BLaER1 (cell line): ENCODE results near the gene ZNF490.
"Not testable (repeated sequence)": the region's sequence is repeated elsewhere in the genome, so short reads cannot be mapped to it uniquely, and the experiment has no call there.

ENCODE experiments used
- H3K27ac ChIP-seq: shearing (Covaris generic); formaldehyde crosslinking; 2 replicates; pipeline ENCODE4 v1.8.1; 2022
- H3K27me3 ChIP-seq: shearing (Covaris generic); formaldehyde crosslinking; 2 replicates; pipeline ENCODE4 v1.8.1; 2022
- H3K36me3 ChIP-seq: shearing (Covaris generic); formaldehyde crosslinking; 2 replicates; pipeline ENCODE4 v1.8.1; 2022
- H3K4me1 ChIP-seq: shearing (Covaris generic); formaldehyde crosslinking; 2 replicates; pipeline ENCODE4 v1.8.1; 2022
- H3K4me2 ChIP-seq: shearing (Covaris generic); formaldehyde crosslinking; 2 replicates; pipeline ENCODE4 v1.8.1; 2022
- H3K4me3 ChIP-seq: shearing (Covaris generic); formaldehyde crosslinking; 2 replicates; pipeline ENCODE4 v1.8.1; 2022
- H3K9ac ChIP-seq: shearing (Covaris generic); formaldehyde crosslinking; 2 replicates; pipeline ENCODE4 v1.8.1; 2022
- H3K9me3 ChIP-seq: shearing (Covaris generic); formaldehyde crosslinking; 2 replicates; pipeline ENCODE4 v1.8.1; 2022
- H4K20me1 ChIP-seq: shearing (Covaris generic); formaldehyde crosslinking; 2 replicates; pipeline ENCODE4 v1.8.1; 2022
- Cebpa-rat ChIP-seq: shearing (Covaris generic); IDR thresholded peaks from 2 replicates; pipeline ENCODE4 v1.8.1; 2022

ZNF490 gene

DNA sequence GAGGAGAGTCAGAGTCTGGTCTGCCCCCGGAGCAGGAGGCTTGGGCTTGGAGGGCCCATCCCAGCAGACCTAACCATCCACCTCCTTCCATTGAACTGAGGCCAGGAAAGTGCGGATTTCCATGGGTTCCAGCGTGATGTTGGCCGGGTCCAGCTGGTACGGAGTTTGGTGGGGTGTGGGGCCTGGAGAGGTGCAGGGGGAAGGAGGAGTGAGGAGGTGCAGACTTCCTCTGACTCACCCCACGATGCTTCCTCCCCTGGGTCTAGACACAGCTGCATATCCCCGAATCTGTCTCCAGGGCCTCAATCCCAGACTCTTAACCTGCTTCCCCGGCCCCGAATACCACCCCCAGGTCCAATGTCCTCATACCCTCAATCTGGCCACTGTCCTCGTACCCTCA, 35.9 kb upstream of the ZNF490 start:
- no peak for TF ChIP-seq Cebpa-rat
- no peak overlapping the region for H3K27ac ChIP-seq

DNA sequence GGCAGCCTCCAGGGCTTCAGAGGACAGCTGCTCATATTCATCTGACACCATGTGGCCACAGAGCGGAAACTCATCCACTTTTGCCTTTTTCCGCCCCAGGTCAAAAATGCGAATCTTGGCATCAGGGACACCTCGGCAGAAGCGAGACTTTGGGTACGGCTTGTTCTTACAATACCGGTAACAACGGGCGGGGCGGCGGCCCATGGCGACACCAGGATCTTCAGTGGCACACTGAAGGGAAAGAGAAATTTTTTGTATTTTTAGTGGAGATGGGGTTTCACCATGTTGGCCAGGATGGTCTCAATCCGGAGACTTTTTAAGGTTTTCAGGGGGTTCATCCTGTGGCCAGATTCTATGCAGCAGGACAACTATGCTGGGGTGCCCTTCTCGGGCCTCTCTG, 33.1 kb upstream of the ZNF490 start:
- H4K20me1 ChIP-seq, H3K9me3 ChIP-seq, H3K4me3 ChIP-seq, H3K27me3 ChIP-seq, H3K9ac ChIP-seq, H3K4me2 ChIP-seq, H3K27ac ChIP-seq: not testable (repeated sequence)
- peaks cover 37% of the 10 kb centered on the region for H3K36me3 ChIP-seq
- peaks cover 22% of the 10 kb centered on the region for H3K4me1 ChIP-seq

More for the DNA sequence above, 35.9 kb upstream of the ZNF490 start:
- Histone ChIP-seq H3K36me3 (peaks cover 57% of the 10 kb centered on the region), H3K4me2 (peak overlapping the region; percentile 25), H3K4me1 (peaks cover 13% of the 10 kb centered on the region), H3K9ac (0 out of 2 replicates have a peak overlapping the region, but pooled peaks have one; percentile 24), H3K27me3 (no peaks in the 10 kb centered on the region), H3K4me3 (no peak overlapping the region), H3K9me3 (no peaks in the 10 kb centered on the region), H4K20me1 (no peaks in the 10 kb centered on the region)

- Histone ChIP-seq H3K9me3 (no peaks in the 10 kb centered on the region), H3K4me1 (peaks cover 22% of the 10 kb centered on the region), H4K20me1 (no peaks in the 10 kb centered on the region), H3K27ac (no peak overlapping the region), H3K4me2 (no peak overlapping the region), H3K27me3 (no peaks in the 10 kb centered on the region), H3K36me3 (peaks cover 29% of the 10 kb centered on the region), H3K4me3 (no peak overlapping the region), H3K9ac (no peak overlapping the region)
- TF ChIP-seq Cebpa-rat: no peak
Measured at GRCh38 chr19:12642506-12642905, 31.9 kb upstream of the ZNF490 start.

GRCh38 chr19:12641456-12641855, 30.8 kb upstream of the ZNF490 start:
- no peaks in the 10 kb centered on the region for H3K27me3 ChIP-seq
- H3K36me3 ChIP-seq: peaks cover 30% of the 10 kb centered on the region
- no peaks in the 10 kb centered on the region for H3K9me3 ChIP-seq
- no peaks in the 10 kb centered on the region for H4K20me1 ChIP-seq
- no peak overlapping the region for H3K4me2 ChIP-seq
- no peak overlapping the region for H3K9ac ChIP-seq
- no peak for TF ChIP-seq Cebpa-rat
- H3K4me1 ChIP-seq: peaks cover 11% of the 10 kb centered on the region
- H3K27ac ChIP-seq: no peak overlapping the region
- H3K4me3 ChIP-seq: no peak overlapping the region

GRCh38 chr19:12639901-12640613, 29.4 kb upstream of the ZNF490 start:
- Histone ChIP-seq H3K9me3 (no peaks in the 10 kb centered on the region), H4K20me1 (no peaks in the 10 kb centered on the region), H3K4me2 (peak overlapping the region; percentile 79), H3K4me3 (peak overlapping the region; percentile 40), H3K4me1 (peaks cover 10% of the 10 kb centered on the region), H3K27ac (peak overlapping the region; percentile 52), H3K9ac (peak overlapping the region; percentile 60), H3K27me3 (no peaks in the 10 kb centered on the region), H3K36me3 (peaks cover 17% of the 10 kb centered on the region; the same call in 1 of the 2 replicates)
- no peak for TF ChIP-seq Cebpa-rat

GRCh38 chr19:12638611-12639182, 28.1 kb upstream of the ZNF490 start:
- Histone ChIP-seq H3K4me2 (no peak overlapping the region), H3K27me3 (no peaks in the 10 kb centered on the region), H3K36me3 (peaks cover 7% of the 10 kb centered on the region), H3K9ac (no peak overlapping the region), H3K4me3 (no peak overlapping the region), H3K9me3 (no peaks in the 10 kb centered on the region), H3K4me1 (peaks cover 15% of the 10 kb centered on the region), H3K27ac (no peak overlapping the region), H4K20me1 (no peaks in the 10 kb centered on the region)
- TF ChIP-seq Cebpa-rat: no peak

- Histone ChIP-seq H3K4me2 (no peak overlapping the region), H3K4me3 (no peak overlapping the region), H3K9me3 (no peaks in the 10 kb centered on the region), H4K20me1 (no peaks in the 10 kb centered on the region), H3K36me3 (peaks cover 23% of the 10 kb centered on the region), H3K27ac (no peak overlapping the region), H3K9ac (no peak overlapping the region), H3K27me3 (no peaks in the 10 kb centered on the region), H3K4me1 (peaks cover 15% of the 10 kb centered on the region)
- TF ChIP-seq Cebpa-rat: no peak
Measured at GRCh38 chr19:12636631-12637030, 26.0 kb upstream of the ZNF490 start.

DNA sequence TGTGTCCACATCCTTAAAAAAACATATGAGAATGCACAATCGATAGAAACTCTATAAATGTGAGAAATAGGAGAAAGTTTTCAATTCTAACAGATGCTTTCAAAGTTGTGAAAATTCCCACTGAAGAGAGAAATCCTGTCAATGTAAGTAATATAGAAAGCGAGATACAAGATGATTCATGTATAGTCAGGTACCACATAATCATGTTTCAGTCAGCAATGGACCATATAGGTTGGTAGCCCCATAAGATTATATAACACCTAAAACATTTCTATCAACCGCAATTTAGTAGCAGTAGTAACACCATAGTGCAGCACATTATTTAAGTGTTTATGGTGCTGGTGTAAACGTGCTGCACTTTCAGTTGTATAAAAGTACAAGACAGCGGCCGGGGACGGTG, 18.6 kb upstream of the ZNF490 start:
- Histone ChIP-seq H3K9ac (no peak overlapping the region), H3K4me1 (0 out of 2 replicates have a peak, but pooled peaks cover under 1% of the 10 kb centered on the region), H4K20me1 (no peaks in the 10 kb centered on the region), H3K27ac (no peak overlapping the region), H3K4me3 (peak overlapping the region; percentile 30; the same call in 1 of the 2 replicates), H3K9me3 (peaks cover 55% of the 10 kb centered on the region), H3K36me3 (peaks cover 89% of the 10 kb centered on the region), H3K4me2 (no peak overlapping the region), H3K27me3 (no peaks in the 10 kb centered on the region)
- TF ChIP-seq Cebpa-rat: no peak

DNA sequence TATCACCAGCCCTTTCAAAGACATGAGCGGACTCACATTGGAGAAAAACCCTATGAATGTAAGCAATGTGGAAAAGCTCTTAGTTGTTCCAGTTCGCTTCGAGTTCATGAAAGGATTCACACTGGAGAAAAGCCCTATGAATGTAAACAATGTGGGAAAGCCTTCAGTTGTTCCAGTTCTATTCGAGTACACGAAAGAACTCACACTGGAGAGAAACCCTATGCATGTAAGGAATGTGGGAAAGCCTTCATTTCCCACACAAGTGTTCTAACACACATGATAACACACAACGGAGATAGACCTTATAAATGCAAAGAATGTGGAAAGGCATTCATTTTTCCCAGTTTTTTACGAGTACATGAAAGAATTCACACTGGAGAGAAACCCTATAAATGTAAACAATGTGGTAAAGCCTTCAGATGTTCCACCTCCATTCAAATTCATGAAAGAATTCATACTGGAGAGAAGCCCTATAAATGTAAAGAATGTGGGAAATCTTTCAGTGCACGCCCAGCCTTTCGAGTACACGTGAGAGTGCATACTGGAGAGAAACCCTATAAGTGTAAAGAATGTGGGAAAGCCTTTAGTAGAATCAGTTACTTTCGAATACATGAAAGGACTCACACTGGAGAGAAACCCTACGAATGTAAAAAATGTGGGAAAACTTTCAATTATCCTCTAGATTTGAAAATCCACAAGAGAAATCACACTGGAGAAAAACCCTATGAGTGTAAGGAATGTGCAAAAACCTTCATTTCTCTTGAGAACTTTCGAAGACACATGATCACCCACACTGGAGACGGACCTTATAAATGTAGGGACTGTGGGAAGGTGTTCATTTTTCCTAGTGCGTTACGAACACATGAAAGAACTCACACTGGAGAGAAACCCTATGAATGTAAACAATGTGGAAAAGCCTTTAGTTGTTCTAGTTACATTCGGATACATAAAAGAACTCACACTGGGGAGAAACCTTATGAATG, 17.7 kb upstream of the ZNF490 start:
- peak overlapping the region; percentile 30 for H3K4me3 ChIP-seq
- no peak overlapping the region for H3K27ac ChIP-seq
- no peak overlapping the region for H3K4me2 ChIP-seq
- no peaks in the 10 kb centered on the region for H4K20me1 ChIP-seq
- H3K36me3 ChIP-seq: peaks cover 95% of the 10 kb centered on the region
- no peaks in the 10 kb centered on the region for H3K27me3 ChIP-seq
- peaks cover 55% of the 10 kb centered on the region for H3K9me3 ChIP-seq
- TF ChIP-seq Cebpa-rat: no peak
- H3K9ac ChIP-seq: no peak overlapping the region
- H3K4me1 ChIP-seq: no peaks in the 10 kb centered on the region

- peak overlapping the region; percentile 30 for H3K4me3 ChIP-seq
- 0 out of 2 replicates have a peak, but pooled peaks cover 7% of the 10 kb centered on the region for H4K20me1 ChIP-seq
- H3K36me3 ChIP-seq: peaks cover 87% of the 10 kb centered on the region
- no peaks in the 10 kb centered on the region for H3K4me1 ChIP-seq
- no peak overlapping the region for H3K27ac ChIP-seq
- H3K9me3 ChIP-seq: peaks cover 55% of the 10 kb centered on the region
- no peaks in the 10 kb centered on the region for H3K27me3 ChIP-seq
- H3K4me2 ChIP-seq: no peak overlapping the region
- no peak overlapping the region for H3K9ac ChIP-seq
- no peak for TF ChIP-seq Cebpa-rat
Measured at GRCh38 chr19:12626958-12627357, 16.3 kb upstream of the ZNF490 start.
